Hindlimb muscle (tissue), 1 donor: Measurements from ENCODE around the gene SLC25A45. TPM values are rescaled to one million over a fixed set of nuclear protein-coding genes. Genes with fewer than 3 reads are reported as not detected.
"Not testable (repeated sequence)": the region's sequence is repeated elsewhere in the genome, so short reads cannot be mapped to it uniquely, and the experiment has no call there.

ENCODE experiments used
- DNase-seq: peaks from one replicate; pipeline ENCODE4 v3.0.0-alpha.2; 2013
- polyA plus RNA-seq: library from polyadenylated mRNA; unstranded; fragments of 120-200 nt; gene quantifications from one replicate; pipeline ENCODE4 v1.2.1, GENCODE V29; 2013; ENCODE audit not compliant: insufficient read length

Gene SLC25A45
- polyA plus RNA-seq, 1 donor = 10.0 TPM

GRCh38 chr11:65421794-65422632 is 39.6 kb upstream of the SLC25A45 start:
- DNase-seq = peak; percentile 97

- peak; percentile 85 for DNase-seq
These were observed 38.7 kb upstream of the SLC25A45 start for GRCh38 chr11:65420979-65421793.

- DNase-seq = no peak
These were observed 38.1 kb upstream of the SLC25A45 start for GRCh38 chr11:65420506-65420905.

GRCh38 chr11:65419772-65420481 is 37.5 kb upstream of the SLC25A45 start:
- DNase-seq = peak; percentile 82

GRCh38 chr11:65419460-65419771 is 37.0 kb upstream of the SLC25A45 start:
- no peak for DNase-seq

GRCh38 chr11:65418681-65419459 is 36.4 kb upstream of the SLC25A45 start:
- DNase-seq = peak; percentile 95

- no peak for DNase-seq
These were observed 35.9 kb upstream of the SLC25A45 start for GRCh38 chr11:65418431-65418680.

GRCh38 chr11:65417702-65418430 is 35.4 kb upstream of the SLC25A45 start:
- DNase-seq = no peak

- DNase-seq = no peak
These were observed 34.6 kb upstream of the SLC25A45 start for GRCh38 chr11:65416841-65417701.

- DNase-seq = peak; percentile 90
These were observed 33.9 kb upstream of the SLC25A45 start for GRCh38 chr11:65416341-65416824.

GRCh38 chr11:65415499-65416340 is 33.3 kb upstream of the SLC25A45 start:
- DNase-seq = no peak

GRCh38 chr11:65414776-65415498 is 32.5 kb upstream of the SLC25A45 start:
- no peak for DNase-seq

- DNase-seq = not testable (repeated sequence)
These were observed 30.7 kb upstream of the SLC25A45 start for GRCh38 chr11:65413077-65413664.

- no peak for DNase-seq
These were observed 30.0 kb upstream of the SLC25A45 start for GRCh38 chr11:65412271-65413076.

- no peak for DNase-seq
These were observed 29.2 kb upstream of the SLC25A45 start for GRCh38 chr11:65411681-65412070.

GRCh38 chr11:65410936-65411680 is 28.7 kb upstream of the SLC25A45 start:
- DNase-seq = no peak
